Limb (tissue), 2 donors: Measurements from ENCODE around the gene AQP11.

ENCODE experiments used
- DNase-seq, 2 donors: peaks; one replicate each; pipeline ENCODE4 v3.0.0-alpha.2; 2016; ENCODE audit errors: extremely low spot score in 2 of 2

AQP11 gene

GRCh38 chr11:77658213-77659013, 68.7 kb downstream of the AQP11 start:
- DNase-seq: peak in 1 of 2 donors; percentile 43
